HEK293 (cell line): ENCODE data around the gene TCF21.

Experiments
- CTCF ChIA-PET: fragments of 350-600 bp; formaldehyde crosslinking; extraction: SDS; loops from one replicate; lab custom pipeline; 2021; ENCODE audit warnings: antibody characterized with exemption; lab: Yijun Ruan, JAX
- POLR2A ChIA-PET: fragments of 300-600 bp; formaldehyde crosslinking; extraction: SDS; loops from one replicate; lab custom pipeline; 2020; ENCODE audit warnings: antibody characterized with exemption, inconsistent platforms; lab: Yijun Ruan, JAX
- H3K27ac ChIP-seq: fragments of 200-500 bp; sonication (Bioruptor generic); 2 replicates; pipeline ENCODE4 v1.5.1; 2014; ENCODE audit warnings: low read depth, low read length, control low read depth, inconsistent platforms; ENCODE audit errors: extremely low read depth
- H3K36me3 ChIP-seq, 2 experiments: fragments of 200-500 bp in 1 of 2; sonication (Bioruptor generic) in 1 of 2; 1 replicate in 1 of 2; 2 replicates in 1 of 2; pipeline ENCODE4 v1.5.1; 2014 to 2017; ENCODE audit warnings: inconsistent platforms in 2 of 2, low read length in 2 of 2; ENCODE audit not compliant: control insufficient read depth in 2 of 2, insufficient read depth in 1 of 2
- H3K4me1 ChIP-seq: fragments of 200-500 bp; sonication (Bioruptor generic); 2 replicates; pipeline ENCODE4 v1.5.1; 2014; ENCODE audit warnings: mild to moderate bottlenecking, low read length, inconsistent platforms; ENCODE audit not compliant: control insufficient read depth, insufficient read depth
- H3K4me3 ChIP-seq: 2 replicates; pipeline ENCODE4 v1.5.1; 2011; ENCODE audit warnings: low read depth, mild to moderate bottlenecking, control low read depth, low read length, moderate library complexity
- H3K9me3 ChIP-seq: fragments of 200-500 bp; sonication (Bioruptor generic); 2 replicates; pipeline ENCODE4 v1.5.1; 2014; ENCODE audit warnings: low read depth, low read length, inconsistent platforms; ENCODE audit not compliant: control insufficient read depth, insufficient read depth
- CTCF ChIP-seq: fragments of 450-650 bp; formaldehyde crosslinking; IDR thresholded peaks from 2 replicates; pipeline ENCODE4 v1.5.1; 2016; ENCODE audit warnings: missing biosample characterization, missing genetic modification characterization
- GLI4 ChIP-seq: fragments of 450-650 bp; formaldehyde crosslinking; IDR thresholded peaks from 2 replicates; pipeline ENCODE4 v1.5.1; 2016; ENCODE audit warnings: missing biosample characterization, missing genetic modification characterization
- IKZF3 ChIP-seq: fragments of 450-650 bp; IDR thresholded peaks from 2 replicates; pipeline ENCODE4 v1.5.0; 2018; ENCODE audit warnings: missing biosample characterization, mild to moderate bottlenecking, missing genetic modification characterization, moderate library complexity
- KLF10 ChIP-seq: fragments of 450-650 bp; IDR thresholded peaks from 2 replicates; pipeline ENCODE4 v1.5.1; 2018; ENCODE audit warnings: missing biosample characterization, mild to moderate bottlenecking, missing genetic modification characterization
- PRDM10 ChIP-seq: fragments of 450-650 bp; formaldehyde crosslinking; IDR thresholded peaks from 2 replicates; pipeline ENCODE4 v1.5.1; 2016; ENCODE audit warnings: missing biosample characterization, missing genetic modification characterization
- REPIN1 ChIP-seq: fragments of 450-650 bp; formaldehyde crosslinking; IDR thresholded peaks from 2 replicates; pipeline ENCODE4 v1.5.1; 2017; ENCODE audit warnings: missing biosample characterization, missing genetic modification characterization, low read depth
- REST ChIP-seq: fragments of 450-650 bp; formaldehyde crosslinking; IDR thresholded peaks from 2 replicates; pipeline ENCODE4 v1.5.1; 2016; ENCODE audit warnings: missing biosample characterization, missing genetic modification characterization
- SP2 ChIP-seq: fragments of 450-650 bp; formaldehyde crosslinking; IDR thresholded peaks from 2 replicates; pipeline ENCODE4 v1.5.1; 2016; ENCODE audit warnings: missing biosample characterization, missing genetic modification characterization
- ZBTB26 ChIP-seq: fragments of 450-650 bp; formaldehyde crosslinking; optimal IDR thresholded peaks from 2 replicates; pipeline ENCODE3; 2016; ENCODE audit warnings: missing biosample characterization, mild to moderate bottlenecking, missing genetic modification characterization
- ZBTB6 ChIP-seq: fragments of 450-650 bp; formaldehyde crosslinking; IDR thresholded peaks from 2 replicates; pipeline ENCODE4 v1.5.1; 2017; ENCODE audit warnings: missing biosample characterization, missing genetic modification characterization
- ZNF121 ChIP-seq: fragments of 450-650 bp; formaldehyde crosslinking; IDR thresholded peaks from 2 replicates; pipeline ENCODE4 v1.5.1; 2016; ENCODE audit warnings: missing biosample characterization, missing genetic modification characterization
- ZNF146 ChIP-seq: fragments of 450-650 bp; formaldehyde crosslinking; IDR thresholded peaks from 2 replicates; pipeline ENCODE4 v1.5.1; 2016; ENCODE audit warnings: missing biosample characterization, missing genetic modification characterization
- ZNF214 ChIP-seq: fragments of 450-650 bp; formaldehyde crosslinking; IDR thresholded peaks from 2 replicates; pipeline ENCODE4 v1.5.1; 2017; ENCODE audit warnings: missing biosample characterization, mild to moderate bottlenecking, missing genetic modification characterization, borderline replicate concordance
- ZNF600 ChIP-seq: fragments of 450-650 bp; formaldehyde crosslinking; IDR thresholded peaks from 2 replicates; pipeline ENCODE4 v1.5.1; 2016; ENCODE audit warnings: missing biosample characterization, missing genetic modification characterization
- ZNF654 ChIP-seq: fragments of 450-650 bp; formaldehyde crosslinking; IDR thresholded peaks from 2 replicates; pipeline ENCODE4 v1.5.1; 2016; ENCODE audit warnings: low read depth, missing biosample characterization, missing genetic modification characterization
- ZSCAN30 ChIP-seq: fragments of 450-650 bp; IDR thresholded peaks from 2 replicates; pipeline ENCODE4 v1.5.1; 2018; ENCODE audit warnings: missing biosample characterization, mild to moderate bottlenecking, missing genetic modification characterization, moderate library complexity
- ZXDB ChIP-seq: fragments of 450-650 bp; formaldehyde crosslinking; IDR thresholded peaks from 2 replicates; pipeline ENCODE4 v1.5.1; 2016; ENCODE audit warnings: missing biosample characterization, missing genetic modification characterization

TCF21 gene

GRCh38 chr6:133918208-133918930, 29.5 kb downstream of the TCF21 start:
- H3K4me1 ChIP-seq = peaks cover 4% of the 10 kb centered on the region
- no peaks in the 10 kb centered on the region for H3K36me3 ChIP-seq
- POLR2A ChIA-PET = no interaction called here
- H3K27ac ChIP-seq = no peak overlapping the region
- CTCF ChIA-PET = interaction anchor here (0.6 to 13.5 kb wide), 11 partner anchors 32 to 358 kb away, joined by 3 to 693 read pairs (median 7); no protein-coding TSS in a partner anchor
- H3K4me3 ChIP-seq = no peak overlapping the region
- no peak for TF ChIP-seq ZXDB (tag by site-specific recombination)
- peak; percentile 75 for TF ChIP-seq PRDM10 (tag by site-specific recombination)
- TF ChIP-seq, all 188 proteins: peak for 1
- H3K9me3 ChIP-seq = no peaks in the 10 kb centered on the region

GRCh38 chr6:133919362-133919761, 30.4 kb downstream of the TCF21 start:
- H3K4me3 ChIP-seq = no peak overlapping the region
- peaks cover 4% of the 10 kb centered on the region for H3K4me1 ChIP-seq
- H3K36me3 ChIP-seq = no peaks in the 10 kb centered on the region
- no peaks in the 10 kb centered on the region for H3K9me3 ChIP-seq
- CTCF ChIA-PET = interaction anchor here (0.9 to 13.5 kb wide), 7 partner anchors 63 to 355 kb away, joined by 3 to 693 read pairs (median 10); no protein-coding TSS in a partner anchor
- no peak for TF ChIP-seq ZBTB26
- TF ChIP-seq ZNF121 (tag by site-specific recombination) = no peak
- peak; percentile 94; the same call in 1 of the 2 replicates for TF ChIP-seq GLI4 (tag by site-specific recombination)
- POLR2A ChIA-PET = no interaction called here
- H3K27ac ChIP-seq = no peak overlapping the region

GRCh38 chr6:133921249-133921859, 32.4 kb downstream of the TCF21 start:
- Histone ChIP-seq H3K9me3 (no peaks in the 10 kb centered on the region), H3K4me3 (no peak overlapping the region), H3K27ac (no peak overlapping the region), H3K36me3 (no peaks in the 10 kb centered on the region), H3K4me1 (peaks cover 4% of the 10 kb centered on the region)
- ChIA-PET CTCF (interaction anchor here (0.6 to 13.5 kb wide), 67 partner anchors 8 to 1155 kb away, joined by 3 to 693 read pairs (median 4); partner anchors contain the start of gene TBPL1), POLR2A (no interaction called here)
- TF ChIP-seq ZNF214 (no peak), ZNF146 (tag by site-specific recombination) (no peak), SP2 (tag by site-specific recombination) (no peak), KLF10 (tag by site-specific recombination) (0 out of 2 replicates have a peak, but pooled peaks have one; percentile 19), ZSCAN30 (tag by site-specific recombination) (peak; percentile 43; the same call in 1 of the 2 replicates), REST (tag by site-specific recombination) (no peak), REPIN1 (tag by site-specific recombination) (no peak), CTCF (tag by site-specific recombination) (peak; percentile 44), IKZF3 (peak; percentile 48; the same call in 1 of the 2 replicates), ZNF654 (tag by site-specific recombination) (peak; percentile 97), ZBTB6 (tag by site-specific recombination) (peak; percentile 64; the same call in 1 of the 2 replicates), ZNF600 (tag by site-specific recombination) (peak; percentile 78; the same call in 1 of the 2 replicates)
